Ascending aorta (tissue), 2 donors: ENCODE measurements around the gene LRATD1. TPM values are rescaled to one million over a fixed set of nuclear protein-coding genes. Genes with fewer than 3 reads are reported as not detected.

ENCODE experiments used
- DNase-seq, 2 donors: peaks; one replicate each; pipeline ENCODE4 v3.0.0-alpha.2; 2019; ENCODE audit warnings: low spot score in 2 of 2
- H3K27ac ChIP-seq, 2 donors: fragments of 200-600 bp; sonication (generic); one replicate each; pipeline ENCODE4 v1.5.1; 2016 to 2017; ENCODE audit warnings: mild to moderate bottlenecking in 1 of 2
- H3K27me3 ChIP-seq: fragments of 200-600 bp; sonication (generic); one replicate; pipeline ENCODE4 v1.5.1; 2017
- H3K36me3 ChIP-seq, 2 donors: fragments of 200-600 bp; sonication (generic); one replicate each; pipeline ENCODE4 v1.5.1; 2016
- H3K4me1 ChIP-seq, 2 donors: fragments of 200-600 bp; sonication (generic); one replicate each; pipeline ENCODE4 v1.5.1; 2016 to 2017; ENCODE audit warnings: mild to moderate bottlenecking in 1 of 2
- H3K4me3 ChIP-seq, 2 donors: fragments of 200-600 bp; sonication (generic); one replicate each; pipeline ENCODE4 v1.5.1; 2016 to 2017; ENCODE audit warnings: mild to moderate bottlenecking in 1 of 2
- H3K9me3 ChIP-seq, 2 donors: fragments of 200-600 bp; sonication (generic); one replicate each; pipeline ENCODE4 v1.5.1; 2016
- intact Hi-C: fragments of 100-400 bp; cut with DNase I; formaldehyde crosslinking; loops from one replicate; pipeline ENCODE4 v1.15.1; 2023
- total RNA-seq: library from RNA; depleted of rRNA; stranded (reverse); fragments of >200 nt; gene quantifications from one replicate; pipeline ENCODE4 v1.1.0, GENCODE V29; 2016
- TF ChIP-seq, protein P1 (sequence below), 3 experiments: fragments of 200-600 bp in 2 of 3; fragments of 450-650 bp in 1 of 3; sonication (generic) in 2 of 3; IDR thresholded peaks; one replicate each; pipeline ENCODE4 v1.5.1; 2016 to 2019; ENCODE audit warnings: antibody characterized with exemption in 3 of 3, mild to moderate bottlenecking in 1 of 3, moderate library complexity in 1 of 3

The LRATD1 gene
- total RNA-seq, 1 donor from 2014 or later = 5.7 TPM

DNA sequence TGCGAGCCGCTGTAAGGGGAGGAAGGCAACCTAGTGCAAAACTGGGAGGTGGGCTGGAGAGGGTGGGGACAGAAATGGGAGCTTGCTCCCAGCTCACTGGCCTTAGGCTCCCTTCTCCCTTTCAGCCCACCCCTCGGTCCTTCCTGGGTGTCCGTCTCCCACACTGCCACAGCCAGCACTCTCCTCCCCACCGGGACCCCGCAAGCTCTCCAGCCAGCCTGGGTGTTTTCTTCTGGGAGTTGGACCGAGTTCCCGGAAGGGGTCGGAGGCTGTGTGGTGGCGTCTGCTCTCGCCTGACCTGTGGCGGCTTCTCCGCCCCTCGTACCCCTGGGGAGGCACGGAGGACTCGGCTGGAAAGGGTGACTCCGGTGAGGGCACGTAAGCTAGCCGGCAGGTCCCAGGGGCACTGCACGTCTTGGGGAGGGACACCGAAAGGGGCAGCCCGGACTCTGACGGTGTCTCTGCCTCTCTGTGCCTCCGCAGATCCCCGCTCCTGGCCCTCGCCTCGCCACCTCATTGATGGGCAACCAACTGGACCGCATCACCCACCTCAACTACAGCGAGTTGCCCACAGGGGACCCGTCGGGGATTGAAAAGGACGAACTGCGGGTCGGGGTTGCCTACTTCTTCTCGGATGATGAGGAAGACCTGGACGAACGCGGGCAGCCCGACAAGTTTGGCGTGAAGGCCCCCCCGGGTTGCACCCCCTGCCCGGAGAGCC lies 1.1 kb downstream of the LRATD1 start:
- H3K4me1 ChIP-seq = peaks cover 0 to 11% of the 10 kb centered on the region in 2 donors
- H3K27ac ChIP-seq = no peak overlapping the region
- H3K36me3 ChIP-seq = no peaks in the 10 kb centered on the region
- intact Hi-C loops = no loop called here
- H3K9me3 ChIP-seq = no peaks in the 10 kb centered on the region
- H3K4me3 ChIP-seq = peak overlapping the region; percentile 62 to 71
- TF ChIP-seq, protein P1, sequence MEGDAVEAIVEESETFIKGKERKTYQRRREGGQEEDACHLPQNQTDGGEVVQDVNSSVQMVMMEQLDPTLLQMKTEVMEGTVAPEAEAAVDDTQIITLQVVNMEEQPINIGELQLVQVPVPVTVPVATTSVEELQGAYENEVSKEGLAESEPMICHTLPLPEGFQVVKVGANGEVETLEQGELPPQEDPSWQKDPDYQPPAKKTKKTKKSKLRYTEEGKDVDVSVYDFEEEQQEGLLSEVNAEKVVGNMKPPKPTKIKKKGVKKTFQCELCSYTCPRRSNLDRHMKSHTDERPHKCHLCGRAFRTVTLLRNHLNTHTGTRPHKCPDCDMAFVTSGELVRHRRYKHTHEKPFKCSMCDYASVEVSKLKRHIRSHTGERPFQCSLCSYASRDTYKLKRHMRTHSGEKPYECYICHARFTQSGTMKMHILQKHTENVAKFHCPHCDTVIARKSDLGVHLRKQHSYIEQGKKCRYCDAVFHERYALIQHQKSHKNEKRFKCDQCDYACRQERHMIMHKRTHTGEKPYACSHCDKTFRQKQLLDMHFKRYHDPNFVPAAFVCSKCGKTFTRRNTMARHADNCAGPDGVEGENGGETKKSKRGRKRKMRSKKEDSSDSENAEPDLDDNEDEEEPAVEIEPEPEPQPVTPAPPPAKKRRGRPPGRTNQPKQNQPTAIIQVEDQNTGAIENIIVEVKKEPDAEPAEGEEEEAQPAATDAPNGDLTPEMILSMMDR (IDR thresholded peaks at IDR 0.05) = no peak
- DNase-seq = no peak
- no peaks in the 10 kb centered on the region for H3K27me3 ChIP-seq

DNA sequence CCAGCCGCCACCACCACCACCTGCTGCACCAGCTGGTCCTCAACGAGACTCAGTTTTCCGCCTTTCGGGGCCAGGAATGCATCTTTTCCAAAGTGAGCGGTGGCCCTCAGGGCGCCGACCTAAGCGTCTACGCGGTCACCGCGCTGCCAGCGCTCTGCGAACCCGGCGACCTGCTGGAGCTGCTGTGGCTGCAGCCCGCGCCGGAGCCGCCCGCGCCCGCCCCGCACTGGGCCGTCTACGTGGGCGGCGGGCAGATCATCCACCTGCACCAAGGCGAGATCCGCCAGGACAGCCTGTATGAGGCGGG lies 1.6 kb downstream of the LRATD1 start:
- Histone ChIP-seq H3K36me3 (no peaks in the 10 kb centered on the region), H3K27me3 (no peaks in the 10 kb centered on the region), H3K27ac (peak overlapping the region in 1 of 2 donors; percentile 86), H3K4me3 (peak overlapping the region; percentile 62 to 71), H3K4me1 (peaks cover 0 to 11% of the 10 kb centered on the region in 2 donors), H3K9me3 (no peaks in the 10 kb centered on the region)
- intact Hi-C loops = no loop called here
- no peak for DNase-seq
- TF ChIP-seq, protein P1 (IDR thresholded peaks at IDR 0.05) = no peak

- no peaks in the 10 kb centered on the region for H3K27me3 ChIP-seq
- peak in 1 of 2 donors; percentile 82 for DNase-seq
- H3K36me3 ChIP-seq = no peaks in the 10 kb centered on the region
- peak overlapping the region; percentile 62 to 71 for H3K4me3 ChIP-seq
- H3K4me1 ChIP-seq = peaks cover 0 to 11% of the 10 kb centered on the region in 2 donors
- no peaks in the 10 kb centered on the region for H3K9me3 ChIP-seq
- TF ChIP-seq, protein P1 (IDR thresholded peaks at IDR 0.05) = peak; percentile 27 to 81 (median 62)
- intact Hi-C loops = no loop called here
- H3K27ac ChIP-seq = peak overlapping the region; percentile 85 to 86
These were observed 2.2 kb downstream of the LRATD1 start for GRCh38 chr2:14634489-14635390.

GRCh38 chr2:14635391-14635871 lies 2.9 kb downstream of the LRATD1 start:
- intact Hi-C loops = no loop called here
- H3K4me3 ChIP-seq = peak overlapping the region; percentile 62 to 71
- H3K9me3 ChIP-seq = no peaks in the 10 kb centered on the region
- no peaks in the 10 kb centered on the region for H3K27me3 ChIP-seq
- peaks cover 0 to 11% of the 10 kb centered on the region in 2 donors for H3K4me1 ChIP-seq
- peak overlapping the region; percentile 85 to 86 for H3K27ac ChIP-seq
- no peaks in the 10 kb centered on the region for H3K36me3 ChIP-seq
- TF ChIP-seq, protein P1 (IDR thresholded peaks at IDR 0.05) = peak in 1 of 3 experiments; percentile 10
- DNase-seq = peak in 1 of 2 donors; percentile 76

DNA sequence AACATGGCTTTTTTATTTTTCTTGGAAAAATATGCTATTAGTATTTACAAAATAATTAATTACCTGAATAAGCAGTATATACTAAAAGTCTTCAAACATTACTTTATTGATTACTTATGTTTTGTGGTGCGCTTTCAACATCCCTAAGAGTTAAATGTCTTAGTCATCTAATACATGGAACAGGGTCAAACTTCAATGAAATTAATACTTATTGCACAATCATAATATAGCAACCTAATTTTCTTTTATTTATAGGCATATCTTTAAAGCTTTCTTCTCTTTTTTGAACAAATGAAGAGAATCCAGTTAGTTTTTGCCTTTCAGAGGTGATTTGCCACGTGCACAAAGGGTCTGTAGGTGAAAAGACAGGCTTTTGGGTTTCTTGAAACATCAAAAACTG lies 6.0 kb downstream of the LRATD1 start:
- Histone ChIP-seq H3K4me3 (no peak overlapping the region), H3K27ac (no peak overlapping the region), H3K9me3 (no peaks in the 10 kb centered on the region), H3K36me3 (no peaks in the 10 kb centered on the region), H3K4me1 (peaks cover 0 to 8% of the 10 kb centered on the region in 2 donors), H3K27me3 (no peaks in the 10 kb centered on the region)
- intact Hi-C loops = no loop called here
- no peak for DNase-seq
- TF ChIP-seq, protein P1 (IDR thresholded peaks at IDR 0.05) = no peak
